Stimulated activated CD8-positive, alpha-beta memory T cell treated with anti-CD3 and anti-CD28 coated beads, Interleukin-4, amount 100 ng/mL, for 48 hours (primary cell): ENCODE data around the gene SNCAIP.
"Not testable (repeated sequence)": the region's sequence is repeated elsewhere in the genome, so short reads cannot be mapped to it uniquely, and the experiment has no call there.

Source experiments
- DNase-seq: peaks from one replicate; pipeline ENCODE4 v3.0.0-alpha.2; 2020

The SNCAIP gene

DNA sequence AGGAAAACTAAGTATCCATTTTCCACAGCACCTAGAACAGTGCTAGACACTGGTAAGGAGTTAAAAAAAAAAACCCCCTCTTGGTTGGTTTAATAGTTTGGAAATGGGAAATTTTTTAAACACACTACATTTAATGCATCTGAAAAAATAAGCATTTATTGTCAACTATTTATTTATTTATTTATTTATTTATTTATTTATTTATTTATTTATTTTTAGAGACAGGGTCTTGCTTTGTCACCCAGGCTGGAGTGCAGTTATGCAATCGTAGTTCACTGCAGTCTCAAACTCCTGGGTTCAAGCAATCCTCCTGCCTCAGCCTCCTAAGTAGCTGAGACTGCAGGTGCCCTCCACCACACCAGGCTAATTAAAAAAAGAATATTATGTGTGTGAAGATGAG lies 51.6 kb downstream of the SNCAIP start:
- no peak for DNase-seq

DNA sequence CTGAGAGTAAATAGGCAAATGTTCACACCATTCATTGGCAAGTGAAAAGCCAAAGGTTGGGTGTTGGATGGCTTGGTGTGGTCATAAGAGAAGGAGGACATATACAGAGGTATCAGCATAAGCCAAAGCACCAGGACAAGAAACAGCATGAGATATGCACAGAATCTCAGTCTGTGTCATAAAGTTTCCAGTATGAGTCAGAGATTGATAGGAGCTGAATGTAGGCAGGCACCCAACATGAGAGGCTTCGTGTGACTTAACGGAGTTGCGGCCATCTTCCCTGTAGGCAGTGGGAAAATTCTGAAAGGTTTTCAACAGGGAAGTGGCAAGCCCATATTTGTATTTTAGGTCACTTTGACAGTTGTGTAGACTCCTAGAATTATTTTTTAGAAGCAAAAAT lies 54.5 kb downstream of the SNCAIP start:
- no peak for DNase-seq

DNA sequence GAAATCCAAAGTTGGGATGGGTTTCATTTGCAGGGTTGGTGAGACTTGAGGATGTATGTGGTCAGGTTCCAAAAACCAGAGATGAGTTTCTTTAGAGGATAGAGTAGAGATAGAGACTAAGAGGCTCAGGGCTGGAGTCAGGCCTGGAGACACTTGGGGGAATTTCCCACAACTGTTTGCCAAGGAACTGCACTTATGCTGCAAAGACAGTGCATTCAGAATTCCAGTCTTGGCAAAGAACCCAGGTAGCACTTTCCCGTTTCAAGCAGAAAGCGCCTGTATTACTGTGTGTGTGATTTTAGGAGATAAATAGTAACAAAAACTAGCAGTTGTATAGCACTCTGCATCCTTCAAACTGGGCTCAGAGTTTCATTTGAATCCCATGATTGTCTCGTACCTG lies 55.4 kb downstream of the SNCAIP start:
- no peak for DNase-seq

DNA sequence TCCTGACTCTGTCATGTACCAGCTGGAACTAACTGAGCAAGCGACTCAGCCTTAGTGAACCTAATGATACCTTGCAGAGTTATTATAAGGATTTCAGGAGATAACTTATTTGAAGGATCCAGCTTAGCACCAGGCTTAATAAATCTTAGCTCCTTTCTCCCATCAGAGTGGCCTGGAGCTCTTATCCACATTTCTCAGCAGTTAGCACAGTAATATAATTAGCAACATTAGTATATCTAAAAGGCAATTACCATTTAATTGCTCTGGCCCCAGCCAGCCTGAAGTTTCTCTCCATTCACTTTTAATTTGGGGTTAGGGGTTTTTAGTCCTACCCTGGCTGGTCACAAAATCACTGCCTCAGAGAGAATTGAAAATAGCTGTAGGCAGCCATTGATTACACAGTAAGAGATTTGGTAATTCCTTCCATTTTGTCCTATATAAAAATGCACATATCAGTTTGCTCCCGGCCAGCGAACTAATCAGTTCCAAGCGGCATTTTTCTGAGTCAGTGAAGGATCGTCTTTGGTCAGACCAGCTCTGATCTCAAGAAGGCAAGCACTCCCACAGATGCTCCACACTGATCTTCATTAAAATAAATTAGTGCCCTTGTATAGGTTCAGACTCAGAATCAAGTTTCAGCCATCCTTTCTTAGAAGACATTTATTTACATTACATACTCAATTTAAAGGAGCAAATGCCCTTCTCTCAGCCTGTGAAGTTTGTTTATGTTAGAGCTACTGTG lies 56.6 kb downstream of the SNCAIP start:
- no peak for DNase-seq

DNA sequence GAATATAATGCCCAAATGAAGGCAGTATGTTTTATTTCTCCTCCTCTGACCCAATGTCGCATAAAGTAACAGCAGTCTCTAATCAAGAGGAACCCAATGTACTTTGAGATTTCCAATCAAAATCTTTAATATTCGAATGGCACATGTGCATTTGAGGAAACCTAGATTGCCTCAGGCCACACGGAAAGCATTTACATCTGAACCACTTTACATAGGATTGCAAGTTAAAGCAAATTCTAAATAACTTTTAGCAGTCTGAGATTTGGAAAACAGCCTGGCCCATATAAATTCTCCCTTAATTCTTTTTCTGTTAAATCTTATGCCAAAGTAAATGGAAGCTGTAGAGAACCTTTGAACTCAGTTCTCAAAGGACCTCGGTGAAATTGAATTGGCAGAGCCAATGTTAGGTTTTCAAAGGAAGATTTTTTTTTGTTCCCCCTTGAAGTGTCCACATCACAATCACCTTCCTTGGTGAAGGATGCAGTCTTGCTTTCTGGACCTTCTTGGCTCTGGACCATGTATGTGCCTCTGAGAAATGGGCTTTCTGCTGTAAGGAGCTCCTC lies 57.3 kb downstream of the SNCAIP start:
- DNase-seq, result no peak

GRCh38 chr5:122371511-122372151 lies 59.6 kb downstream of the SNCAIP start:
- DNase-seq, result no peak

DNA sequence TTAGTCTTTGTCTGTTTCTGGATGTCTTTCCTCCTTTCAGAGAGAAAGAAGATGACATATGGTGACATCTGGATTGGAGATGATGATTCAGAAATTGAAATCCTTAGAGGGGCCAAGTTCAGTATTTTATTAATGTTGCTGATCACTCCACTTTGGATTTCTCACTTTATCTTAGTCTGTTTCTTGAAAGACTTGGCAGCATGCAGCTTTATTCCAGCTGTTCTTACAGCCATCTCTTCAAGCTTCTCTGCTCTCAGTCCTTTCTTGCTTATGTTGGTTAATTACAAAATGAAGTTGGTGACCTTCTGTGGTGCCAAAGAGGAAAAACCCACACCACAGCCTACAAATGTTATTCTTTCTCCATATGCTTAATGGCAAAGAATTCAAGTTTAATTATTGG lies 62.1 kb downstream of the SNCAIP start:
- DNase-seq, result no peak

DNA sequence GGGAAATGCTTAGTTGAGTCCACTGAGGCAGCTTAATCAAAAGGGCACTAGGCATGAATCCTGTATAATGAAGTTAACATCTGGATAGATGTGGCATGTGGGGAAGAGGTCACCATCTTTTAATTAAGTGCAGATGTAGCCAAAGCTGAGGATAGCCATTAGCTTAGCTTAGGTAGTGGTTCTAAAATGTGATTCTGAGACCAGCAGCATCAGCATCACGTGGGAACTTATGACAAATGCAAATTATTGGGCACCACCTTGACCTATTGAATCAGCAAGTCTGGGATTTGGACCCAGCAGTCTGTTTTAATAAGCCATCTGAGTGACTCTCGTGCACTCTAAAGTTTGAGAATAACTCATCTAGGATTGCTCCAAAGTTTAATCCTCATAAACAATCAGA lies 63.8 kb downstream of the SNCAIP start:
- DNase-seq, result no peak

- no peak for DNase-seq
Measured at GRCh38 chr5:122376250-122376649, 64.2 kb downstream of the SNCAIP start.

DNA sequence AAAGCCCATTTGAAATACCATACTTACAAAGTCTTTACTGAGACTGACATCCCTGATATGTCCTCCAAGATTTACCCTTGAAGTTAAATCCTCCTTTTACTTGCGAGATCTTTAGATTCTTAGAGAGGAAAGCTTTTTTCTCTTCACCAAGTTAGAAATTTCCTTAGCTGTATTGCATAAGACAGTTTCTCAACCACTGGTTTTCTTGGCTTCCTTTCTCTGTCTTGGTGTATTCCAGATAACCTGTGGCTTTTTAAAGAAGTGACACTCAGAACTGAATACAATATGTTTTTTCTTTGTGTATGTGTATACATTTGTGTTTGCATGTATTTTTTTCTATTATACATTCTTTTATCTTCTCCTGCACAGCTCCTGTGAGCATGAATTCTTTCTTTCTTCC lies 65.0 kb downstream of the SNCAIP start:
- DNase-seq, result no peak

- DNase-seq, result not testable (repeated sequence)
Measured at GRCh38 chr5:122382938-122383337, 70.9 kb downstream of the SNCAIP start.

DNA sequence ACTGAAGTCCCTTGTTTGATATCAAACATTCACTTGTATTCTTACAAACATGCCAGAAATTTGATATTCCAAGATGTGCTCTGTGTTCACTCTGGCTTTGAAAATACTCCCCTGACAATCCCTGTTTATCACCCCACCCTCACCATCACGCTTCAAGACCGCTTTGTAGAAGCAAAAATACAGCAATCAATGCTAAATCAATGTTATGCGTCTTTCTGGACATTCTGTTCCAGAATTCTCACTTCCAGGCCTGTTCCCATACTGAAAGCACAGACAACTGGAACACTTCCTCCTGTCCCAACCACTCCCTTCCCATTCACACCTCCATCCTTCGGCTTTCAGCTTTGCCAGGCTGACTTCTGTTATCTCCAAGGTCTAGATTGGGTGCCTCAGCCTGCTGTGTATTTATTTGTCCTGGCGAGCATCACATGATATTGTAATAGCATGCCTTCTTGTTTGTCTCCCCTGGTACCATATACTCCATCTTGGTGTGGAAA lies 72.8 kb downstream of the SNCAIP start:
- DNase-seq, result no peak

GRCh38 chr5:122385286-122385685 lies 73.2 kb downstream of the SNCAIP start:
- DNase-seq, result no peak

DNA sequence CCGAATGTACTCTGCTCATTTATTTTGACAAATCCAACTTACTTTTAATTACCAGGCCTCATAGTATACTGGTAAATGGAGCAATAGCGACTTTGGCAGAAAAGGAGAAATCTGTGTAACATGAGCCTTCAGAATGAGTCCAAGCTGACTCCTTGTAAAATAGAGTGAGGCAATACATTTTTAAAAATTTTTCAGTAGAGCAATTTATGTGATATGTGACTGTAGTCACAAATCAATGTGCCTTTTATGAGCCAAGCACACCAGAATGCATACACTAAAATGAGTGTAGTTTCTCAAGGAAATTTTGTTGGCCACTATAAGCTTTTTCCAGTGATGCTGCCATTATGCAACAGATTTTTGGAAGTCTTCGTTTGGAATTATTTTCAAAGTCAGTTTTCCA lies 73.8 kb downstream of the SNCAIP start:
- DNase-seq, result no peak

- no peak for DNase-seq
Measured at GRCh38 chr5:122390154-122390553, 78.1 kb downstream of the SNCAIP start.

- DNase-seq, result no peak
Measured at GRCh38 chr5:122390694-122391093, 78.7 kb downstream of the SNCAIP start.

DNA sequence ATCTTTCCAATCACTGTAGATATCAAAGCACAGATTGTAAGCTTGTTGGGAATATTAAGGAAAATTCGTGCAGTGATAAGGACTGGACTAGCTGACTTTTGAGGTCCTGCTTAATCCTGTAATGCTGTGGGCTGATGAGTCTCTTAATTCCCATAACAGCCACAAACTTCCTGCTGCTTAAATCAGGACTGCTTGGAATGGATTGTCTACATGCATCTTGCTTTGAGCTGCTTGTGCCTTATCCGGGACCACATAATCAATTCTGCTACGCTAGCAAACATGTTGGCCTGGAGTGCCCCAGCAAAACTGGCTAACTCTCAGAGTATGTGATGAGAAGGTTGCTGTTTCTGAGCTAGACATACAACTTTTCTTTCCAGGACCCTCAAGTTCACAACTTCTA lies 79.6 kb downstream of the SNCAIP start:
- no peak for DNase-seq

- no peak for DNase-seq
Measured at GRCh38 chr5:122392224-122392623, 80.2 kb downstream of the SNCAIP start.

DNA sequence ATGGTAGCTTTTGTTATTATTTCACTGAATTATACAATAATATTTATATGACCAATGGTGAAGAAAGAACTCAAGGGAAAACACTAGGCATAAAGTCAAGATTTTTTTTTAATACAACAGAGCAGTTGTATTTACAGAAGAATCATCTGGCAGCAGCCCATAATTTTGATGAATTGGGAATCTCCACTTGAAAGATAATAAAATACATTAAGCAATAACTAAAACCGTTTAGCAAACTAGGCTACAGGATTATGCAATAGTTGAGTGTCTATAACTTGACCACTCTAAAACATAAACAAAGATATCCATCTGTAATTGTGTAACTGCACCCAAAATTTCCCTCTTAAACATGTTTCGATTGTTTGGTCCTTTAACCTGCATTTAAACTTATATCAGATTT lies 80.8 kb downstream of the SNCAIP start:
- DNase-seq, result no peak

DNA sequence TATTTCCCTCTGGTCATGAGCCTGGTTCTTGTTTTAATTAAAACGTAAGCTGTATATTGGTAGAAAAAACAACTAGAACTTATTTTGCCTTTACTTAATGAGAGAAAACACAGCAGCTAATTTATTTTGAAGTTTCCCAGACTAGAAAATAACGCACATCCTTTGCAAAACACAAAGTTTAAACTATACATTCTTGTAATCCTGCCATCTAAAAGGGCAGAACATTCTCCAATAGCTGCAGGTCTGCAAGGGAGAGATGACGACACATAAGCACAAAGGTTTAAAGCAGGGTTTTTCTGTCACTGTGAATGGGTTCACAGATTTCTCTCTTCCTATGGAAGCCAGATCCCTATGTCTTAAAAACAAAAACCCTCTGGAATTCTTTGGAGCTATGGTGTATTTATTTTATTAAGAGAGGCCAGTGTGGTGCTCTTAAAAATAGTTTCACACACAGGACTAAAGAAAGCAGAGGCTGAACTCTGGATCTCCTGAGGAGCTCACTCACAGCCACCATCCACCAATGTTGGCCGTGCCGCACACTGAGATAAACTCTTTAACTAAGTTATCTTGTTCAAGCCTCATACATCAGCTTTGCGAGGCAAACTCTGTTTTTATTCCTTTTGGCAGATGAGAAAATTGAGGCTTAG lies 82.4 kb downstream of the SNCAIP start:
- no peak for DNase-seq

DNA sequence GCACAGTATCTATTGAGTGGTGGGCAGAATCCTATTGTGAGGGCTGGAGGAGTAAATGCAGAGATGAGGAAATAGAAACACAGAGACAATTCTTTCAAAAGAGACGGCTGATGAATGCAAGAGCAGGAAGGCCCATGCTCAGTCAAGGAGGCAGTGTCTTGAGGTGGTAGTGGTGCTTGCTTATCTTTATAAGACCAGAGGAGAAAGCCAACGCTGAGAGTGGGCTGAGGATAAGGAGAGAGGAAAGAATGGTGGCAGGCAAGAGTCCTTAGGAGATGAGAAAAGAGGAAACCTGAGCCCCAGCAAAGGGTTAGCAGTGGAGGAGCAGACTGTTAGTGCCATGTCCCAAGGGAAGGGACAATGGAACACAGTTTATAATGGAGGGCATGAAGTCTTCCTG lies 86.0 kb downstream of the SNCAIP start:
- DNase-seq, result no peak

GRCh38 chr5:122400341-122400740 lies 88.3 kb downstream of the SNCAIP start:
- no peak for DNase-seq

DNA sequence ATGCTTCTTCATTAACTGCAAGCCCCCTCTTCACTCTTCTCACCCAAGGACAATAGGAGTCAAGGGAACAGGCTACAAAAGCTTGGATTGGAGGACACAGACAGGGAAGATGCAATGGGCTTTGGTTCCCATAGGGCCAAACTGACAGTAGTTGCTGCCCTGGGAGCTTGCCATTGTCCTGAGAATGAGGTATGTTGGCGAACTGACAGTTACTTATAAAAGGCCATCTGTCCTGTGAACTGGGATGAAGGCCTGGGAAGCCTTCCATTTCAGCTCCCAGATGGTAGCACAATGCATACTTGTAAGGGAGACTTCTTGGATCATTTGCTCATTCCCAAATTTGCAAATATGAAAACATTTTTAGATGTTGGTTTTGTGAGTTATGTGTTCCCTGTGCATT lies 88.9 kb downstream of the SNCAIP start:
- DNase-seq, result no peak
